LNCAP (cell line): Measurements from ENCODE around the gene AFAP1.

ENCODE experiments used
- TF ChIP-seq, protein P1 (sequence below): fragments of 450-650 bp; IDR thresholded peaks from 2 replicates; pipeline ENCODE4 v1.5.1; 2017; ENCODE audit warnings: mild to moderate bottlenecking

Gene AFAP1

DNA sequence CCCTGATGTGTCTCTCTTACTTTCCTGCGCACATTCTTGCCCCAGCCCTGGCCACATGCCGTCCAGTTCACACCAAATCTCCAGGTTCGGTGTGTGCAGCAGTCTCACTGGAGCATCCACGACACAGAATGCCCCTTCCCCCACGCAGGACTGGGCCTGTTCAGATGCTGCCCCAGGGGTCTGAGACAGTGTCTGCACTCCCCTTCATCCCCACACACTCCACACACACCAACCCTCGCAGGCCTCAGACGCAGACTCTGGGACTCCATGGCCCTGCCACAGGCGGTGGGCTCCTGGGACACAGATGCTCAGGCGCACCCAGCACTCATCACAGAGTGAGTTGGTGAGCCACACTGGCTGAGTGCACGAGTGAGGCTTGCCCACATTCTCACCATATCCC is 83.9 kb downstream of the AFAP1 start:
- TF ChIP-seq, protein P1, sequence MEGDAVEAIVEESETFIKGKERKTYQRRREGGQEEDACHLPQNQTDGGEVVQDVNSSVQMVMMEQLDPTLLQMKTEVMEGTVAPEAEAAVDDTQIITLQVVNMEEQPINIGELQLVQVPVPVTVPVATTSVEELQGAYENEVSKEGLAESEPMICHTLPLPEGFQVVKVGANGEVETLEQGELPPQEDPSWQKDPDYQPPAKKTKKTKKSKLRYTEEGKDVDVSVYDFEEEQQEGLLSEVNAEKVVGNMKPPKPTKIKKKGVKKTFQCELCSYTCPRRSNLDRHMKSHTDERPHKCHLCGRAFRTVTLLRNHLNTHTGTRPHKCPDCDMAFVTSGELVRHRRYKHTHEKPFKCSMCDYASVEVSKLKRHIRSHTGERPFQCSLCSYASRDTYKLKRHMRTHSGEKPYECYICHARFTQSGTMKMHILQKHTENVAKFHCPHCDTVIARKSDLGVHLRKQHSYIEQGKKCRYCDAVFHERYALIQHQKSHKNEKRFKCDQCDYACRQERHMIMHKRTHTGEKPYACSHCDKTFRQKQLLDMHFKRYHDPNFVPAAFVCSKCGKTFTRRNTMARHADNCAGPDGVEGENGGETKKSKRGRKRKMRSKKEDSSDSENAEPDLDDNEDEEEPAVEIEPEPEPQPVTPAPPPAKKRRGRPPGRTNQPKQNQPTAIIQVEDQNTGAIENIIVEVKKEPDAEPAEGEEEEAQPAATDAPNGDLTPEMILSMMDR, result no peak

DNA sequence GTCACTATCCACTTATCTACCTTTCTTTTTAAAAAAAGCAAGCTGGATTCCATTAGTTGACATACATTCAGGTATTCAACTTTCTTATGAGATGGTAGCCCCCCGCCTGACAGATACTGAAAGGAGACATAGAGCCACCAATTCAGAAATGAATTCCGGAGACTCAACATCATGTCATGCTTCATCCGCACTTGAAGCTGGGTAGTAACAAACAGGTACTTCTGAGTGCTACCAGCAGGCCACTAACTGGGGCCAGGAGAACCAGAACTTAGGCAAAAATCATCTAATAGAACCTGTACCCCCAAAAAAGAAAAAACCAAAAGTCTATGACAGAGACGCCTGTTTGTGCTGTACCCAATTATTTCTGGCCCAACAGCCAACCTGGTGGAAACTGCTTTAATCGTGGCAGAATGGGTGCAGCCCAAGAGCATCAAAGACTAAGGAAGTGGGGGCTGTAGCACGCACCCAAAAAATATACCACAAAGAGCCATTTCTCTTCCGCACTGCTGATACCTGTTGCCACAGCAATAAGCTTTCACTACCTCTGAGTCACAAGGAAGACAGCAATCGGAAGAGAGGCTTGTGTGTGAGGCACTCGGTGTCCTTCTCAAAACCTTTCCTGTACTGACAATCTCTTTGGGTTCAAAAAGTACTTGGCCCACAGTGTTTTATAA is 84.8 kb downstream of the AFAP1 start:
- TF ChIP-seq, protein P1, result no peak

DNA sequence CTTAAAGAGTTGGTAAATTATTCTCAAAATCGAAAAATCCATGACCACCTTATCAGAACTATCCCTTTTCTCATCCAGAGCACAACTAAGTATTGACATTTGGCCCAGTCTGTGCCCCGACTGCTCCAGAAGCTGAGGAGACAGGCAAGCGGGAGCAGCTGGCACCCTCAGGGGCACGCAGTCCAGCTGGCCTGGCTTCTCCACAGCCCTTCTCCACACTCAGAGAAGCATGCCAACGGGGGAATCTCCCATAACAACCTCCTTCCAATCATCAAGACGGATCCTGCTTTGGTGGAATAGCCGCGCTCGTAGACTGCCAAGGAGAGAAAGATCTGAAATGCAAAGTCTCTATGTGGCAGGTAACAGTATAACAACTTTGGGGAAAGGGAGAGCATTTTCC is 85.4 kb downstream of the AFAP1 start:
- TF ChIP-seq, protein P1, result no peak

DNA sequence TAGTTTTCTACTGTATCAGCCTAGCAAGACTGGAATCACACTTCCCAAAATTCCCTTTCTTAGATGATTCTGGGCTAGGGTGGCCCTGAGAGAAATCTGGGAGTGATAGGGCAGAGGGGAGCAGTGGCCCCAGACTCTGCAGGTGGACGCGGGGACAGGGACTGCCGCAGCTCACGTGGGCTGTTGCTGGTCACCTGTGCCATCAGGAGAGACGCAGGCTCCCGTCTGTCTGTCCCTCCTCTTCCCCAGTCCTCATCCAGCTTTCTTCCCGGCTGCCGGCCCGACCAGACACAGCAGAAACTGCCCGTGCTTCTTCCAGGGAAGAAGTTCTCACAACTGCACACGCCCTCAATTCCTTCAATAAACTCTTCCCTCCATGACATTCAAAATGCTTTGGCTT is 86.4 kb downstream of the AFAP1 start:
- TF ChIP-seq, protein P1, result no peak

DNA sequence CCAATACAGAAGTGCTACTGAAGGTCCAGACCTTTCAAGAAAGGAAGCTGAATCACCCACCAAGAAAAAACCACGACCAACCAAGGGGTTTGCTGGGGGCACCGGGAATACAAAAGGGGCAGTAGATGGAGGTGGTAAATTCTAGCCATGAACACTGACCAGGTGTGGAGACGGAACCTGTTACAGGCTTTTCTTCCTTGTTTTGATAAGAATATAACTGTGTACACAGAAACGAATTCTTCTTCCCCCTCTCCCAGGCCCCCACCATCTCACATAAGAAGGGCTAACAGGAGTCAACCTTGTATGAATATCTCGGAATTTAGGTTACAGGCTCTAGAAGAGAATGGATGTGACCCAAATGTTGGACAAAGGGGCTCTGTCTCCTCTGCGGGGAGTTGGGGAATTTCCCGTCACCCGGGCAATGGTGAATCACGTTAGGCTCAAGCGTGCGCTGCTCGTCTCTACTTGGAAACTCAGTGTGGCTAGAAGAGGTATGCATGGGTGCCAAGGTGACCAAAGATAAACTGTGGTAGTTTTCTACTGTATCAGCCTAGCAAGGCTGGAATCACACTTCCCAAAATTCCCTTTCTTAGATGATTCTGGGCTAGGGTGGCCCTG is 87.0 kb downstream of the AFAP1 start:
- TF ChIP-seq, protein P1, result no peak

DNA sequence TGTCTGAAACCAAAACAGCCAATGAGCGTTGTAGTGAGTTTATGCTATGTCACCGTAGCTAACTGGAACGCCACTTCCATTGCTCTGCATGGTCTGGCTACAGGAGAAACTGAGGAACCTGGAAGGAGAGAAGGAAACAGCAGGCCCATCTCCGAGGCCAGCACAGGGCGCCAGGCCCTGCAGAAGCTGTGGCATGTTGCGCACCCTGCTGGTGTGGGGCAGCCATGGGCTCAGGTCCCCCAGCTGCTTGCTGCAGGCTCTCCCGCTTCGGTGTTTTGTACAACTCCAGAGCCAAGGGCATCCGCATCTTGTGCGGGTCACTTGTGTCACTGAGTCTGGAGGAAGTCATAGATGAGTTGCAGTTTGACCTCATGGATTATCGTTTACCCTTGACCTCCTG is 89.2 kb downstream of the AFAP1 start:
- TF ChIP-seq, protein P1, result no peak

DNA sequence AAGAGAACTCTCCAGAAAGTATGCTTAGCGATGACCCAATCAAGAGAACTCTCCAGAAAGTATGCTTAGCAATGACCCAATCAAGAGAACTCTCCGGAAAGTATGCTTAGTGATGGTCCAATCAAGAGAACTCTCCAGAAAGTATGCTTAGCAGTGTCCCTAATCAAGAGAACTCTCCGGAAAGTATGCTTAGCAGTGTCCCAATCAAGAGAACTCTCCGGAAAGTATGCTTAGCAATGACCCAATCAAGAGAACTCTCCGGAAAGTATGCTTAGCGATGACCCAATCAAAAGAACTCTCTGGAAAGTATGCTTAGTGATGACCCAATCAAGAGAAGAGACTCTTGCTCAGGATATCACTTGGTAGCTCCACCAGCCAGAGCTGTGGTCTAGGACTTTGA is 92.5 kb downstream of the AFAP1 start:
- TF ChIP-seq, protein P1, result no peak
